Hematopoietic multipotent progenitor cell (in vitro differentiated cells): ENCODE results near the gene FOXJ3. TPM values are rescaled to one million over a fixed set of nuclear protein-coding genes. Genes with fewer than 3 reads are reported as not detected.

Experiments used
- DNase-seq, 3 donors: peaks; one replicate each; pipeline ENCODE4 v3.0.0-alpha.2; 2011 to 2015; ENCODE audit warnings: low read depth in 2 of 3, low spot score in 2 of 3
- total RNA-seq: library from RNA; depleted of rRNA; stranded (reverse); fragments of >200 nt; gene quantifications from one replicate; pipeline ENCODE4 v1.2.3, GENCODE V29; 2012

Gene FOXJ3
- total RNA-seq, 1 donor, result 44.2 TPM

GRCh38 chr1:42130061-42130660 is 204.9 kb downstream of the FOXJ3 start:
- DNase-seq, result no peak

- no peak for DNase-seq
Measured at GRCh38 chr1:42128964-42129363, 206.1 kb downstream of the FOXJ3 start.

- no peak for DNase-seq
Measured at GRCh38 chr1:42128499-42128898, 206.5 kb downstream of the FOXJ3 start.

DNA sequence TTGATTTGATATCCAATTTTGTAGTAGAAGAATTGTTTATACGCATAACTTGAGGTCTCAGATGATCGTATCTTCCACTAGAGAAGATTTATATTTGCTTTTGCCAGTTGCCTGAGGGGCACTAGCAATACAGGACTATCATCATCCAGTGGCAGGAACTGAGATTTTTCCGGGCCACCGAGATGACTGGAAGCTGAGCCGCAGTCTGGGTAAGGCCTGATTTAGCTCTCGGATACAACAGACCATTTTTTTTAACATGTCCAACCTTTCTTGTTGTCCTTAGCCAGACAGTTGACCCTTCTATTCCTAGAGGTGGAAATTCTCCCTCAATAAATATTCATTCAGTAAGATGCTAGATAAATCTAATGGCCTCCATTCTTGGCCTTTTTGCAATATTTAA is 207.3 kb downstream of the FOXJ3 start:
- DNase-seq, result no peak

Other genes starting within 250 kb of the FOXJ3 start
- not detected for gene GUCA2B, start 181.8 kb downstream of the FOXJ3 start, total RNA-seq
- not detected for gene GUCA2A, start 170.5 kb downstream of the FOXJ3 start, total RNA-seq
- gene RIMKLA, start 45.6 kb upstream of the FOXJ3 start, total RNA-seq, result 0.27 TPM
- gene ZMYND12, start 120.8 kb upstream of the FOXJ3 start, total RNA-seq, result 4.3 TPM
- 49.5 TPM for gene PPCS, start 121.3 kb upstream of the FOXJ3 start, total RNA-seq
- gene CCDC30, start 128.1 kb upstream of the FOXJ3 start, total RNA-seq, result 1.3 TPM